Stimulated activated CD8-positive, alpha-beta memory T cell treated with anti-CD3 and anti-CD28 coated beads, Interleukin-12 subunit alpha, Interleukin-12 subunit beta, amount 100 ng/mL, for 1 hour (primary cell): Measurements from ENCODE around the gene INTS1.
"Not testable (repeated sequence)": the region's sequence is repeated elsewhere in the genome, so short reads cannot be mapped to it uniquely, and the experiment has no call there.

ENCODE experiments used
- DNase-seq: peaks from one replicate; pipeline ENCODE4 v3.0.0-alpha.2; 2020; ENCODE audit warnings: low read depth

The INTS1 gene

GRCh38 chr7:1445341-1445740, 58.8 kb downstream of the INTS1 start:
- DNase-seq, result no peak

- no peak for DNase-seq
Measured at GRCh38 chr7:1444925-1445322, 59.3 kb downstream of the INTS1 start.

GRCh38 chr7:1444214-1444924, 59.8 kb downstream of the INTS1 start:
- no peak for DNase-seq

GRCh38 chr7:1443587-1444200, 60.5 kb downstream of the INTS1 start:
- DNase-seq, result not testable (repeated sequence)

GRCh38 chr7:1442355-1443124, 61.6 kb downstream of the INTS1 start:
- no peak for DNase-seq

- no peak for DNase-seq
Measured at GRCh38 chr7:1441615-1442354, 62.4 kb downstream of the INTS1 start.

GRCh38 chr7:1440620-1441019, 63.6 kb downstream of the INTS1 start:
- no peak for DNase-seq

GRCh38 chr7:1439373-1440363, 64.5 kb downstream of the INTS1 start:
- DNase-seq, result no peak

- DNase-seq, result no peak
Measured at GRCh38 chr7:1438821-1439220, 65.4 kb downstream of the INTS1 start.

GRCh38 chr7:1438208-1438607, 66.0 kb downstream of the INTS1 start:
- no peak for DNase-seq

- DNase-seq, result no peak
Measured at GRCh38 chr7:1437155-1437880, 66.9 kb downstream of the INTS1 start.

- DNase-seq, result no peak
Measured at GRCh38 chr7:1436608-1437007, 67.6 kb downstream of the INTS1 start.

GRCh38 chr7:1434891-1435670, 69.1 kb downstream of the INTS1 start:
- DNase-seq, result no peak

GRCh38 chr7:1434165-1434718, 69.9 kb downstream of the INTS1 start:
- DNase-seq, result no peak

GRCh38 chr7:1433128-1433920, 70.9 kb downstream of the INTS1 start:
- DNase-seq, result no peak

GRCh38 chr7:1432411-1433082, 71.6 kb downstream of the INTS1 start:
- peak; percentile 75 for DNase-seq

GRCh38 chr7:1431634-1432380, 72.4 kb downstream of the INTS1 start:
- no peak for DNase-seq
